ENCODE results near the gene JMJD1C.

DNA sequence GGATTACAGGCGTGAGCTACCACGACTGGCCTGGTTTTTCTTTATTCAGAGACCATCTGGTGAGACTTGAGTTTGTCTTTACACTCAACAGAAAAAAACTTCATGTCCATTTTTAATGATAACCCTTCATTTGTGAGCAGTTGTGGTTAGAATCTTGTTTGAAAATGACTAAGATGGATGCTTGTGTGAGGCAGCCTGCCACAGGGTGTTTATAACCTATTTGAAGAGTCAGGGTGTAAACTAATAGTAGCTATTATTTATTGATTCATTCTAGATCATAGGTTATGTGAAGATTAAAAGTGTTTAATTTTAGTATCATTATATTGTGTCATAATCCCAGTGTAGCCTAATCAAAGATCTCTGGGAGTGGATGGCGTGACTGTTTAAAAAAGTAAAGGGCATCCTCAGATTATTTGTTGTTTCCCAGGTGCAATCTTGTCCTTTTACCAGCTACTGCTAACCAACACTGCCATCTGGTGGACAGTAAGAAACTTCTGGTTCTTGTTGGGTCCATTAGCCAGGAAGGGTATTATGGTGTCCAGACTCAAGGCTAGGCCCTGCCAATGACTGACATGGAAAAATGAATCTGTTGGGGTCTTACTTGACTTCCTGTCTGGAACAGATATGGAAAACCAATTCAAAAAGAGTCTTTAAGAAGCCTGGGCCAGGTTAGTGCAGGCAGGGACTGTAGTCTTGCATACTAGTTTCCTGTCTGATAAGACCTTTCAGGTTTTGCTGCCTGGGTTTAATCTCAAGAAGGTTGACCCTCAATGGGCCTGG, 307.7 kb downstream of the JMJD1C start:
- no peak for TF ChIP-seq ZNF274 (IDR thresholded peaks at IDR 0.05; ENCODE audit: low read depth, low read length)
- no peak for TF ChIP-seq YY1 (IDR thresholded peaks at IDR 0.05; ENCODE audit: insufficient read depth, insufficient read length)
- no peak for TF ChIP-seq SUZ12 (IDR thresholded peaks at IDR 0.05; ENCODE audit: extremely low read depth, insufficient read depth, insufficient read length)

All from NT2/D1 (cell line).